ENCODE data around the gene GATA2. TPM values are rescaled to one million over a fixed set of nuclear protein-coding genes. Genes with fewer than 3 reads are reported as not detected.

Gene GATA2
- 1.9 TPM for polyA plus RNA-seq
- long read RNA-seq, donor 1, result 0 reads
- long read RNA-seq, donor 2, result 0 reads
- long read RNA-seq, donor 3, result 0 reads
- long read RNA-seq, donor 4, result 0 reads
- long read RNA-seq, donor 5, result 0 reads
- long read RNA-seq, donor 6, result 0 reads
- long read RNA-seq, donor 7, result 0 reads
- long read RNA-seq, donor 8, result 0 reads
- long read RNA-seq, donor 9, result 0 reads
- long read RNA-seq, donor 10, result 0 reads
- long read RNA-seq, donor 11, result 0 reads

DNA sequence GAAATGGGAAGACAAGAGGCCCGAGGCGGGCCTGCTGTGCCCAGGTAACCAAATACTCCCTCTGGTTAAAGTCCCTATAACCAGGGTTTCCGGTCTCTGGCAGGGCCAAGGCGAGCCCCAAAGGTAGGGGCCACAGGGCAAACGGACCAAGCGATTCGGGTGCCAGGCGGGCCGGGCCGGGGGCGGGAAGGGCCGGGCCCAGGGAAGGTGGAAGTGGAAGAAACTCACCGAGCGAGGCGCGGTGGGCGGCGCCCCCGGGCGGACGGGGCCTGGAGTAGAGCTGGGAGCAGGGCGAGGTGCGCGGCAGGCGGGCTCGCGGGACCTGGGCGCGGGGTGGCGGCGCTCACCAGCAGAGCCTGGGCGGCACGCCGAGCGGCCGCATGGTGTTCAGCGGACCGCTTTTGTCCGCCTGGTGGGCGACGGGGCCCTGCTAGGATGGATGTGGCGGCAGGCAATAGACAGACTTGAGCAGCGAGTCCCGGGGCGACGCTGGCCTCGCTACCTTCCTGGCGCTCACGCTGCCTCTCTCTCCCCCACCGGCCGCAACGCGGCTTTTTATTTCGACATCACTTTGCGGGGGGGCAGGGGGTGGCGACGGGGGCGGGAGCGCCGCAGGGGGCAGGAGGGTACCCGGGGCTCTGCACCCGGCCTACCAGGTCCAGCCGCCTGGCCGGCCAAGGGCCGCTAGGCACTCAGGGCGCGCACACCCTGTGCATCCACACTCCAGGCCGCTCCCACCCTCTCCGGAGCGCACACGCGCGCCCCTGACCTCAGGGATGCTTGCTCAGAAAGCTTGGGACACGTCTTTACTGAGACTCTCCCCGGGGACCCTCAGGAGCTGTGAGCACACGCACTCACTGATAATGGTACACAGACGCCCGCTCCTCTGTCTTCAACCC lies at the start of gene GATA2:
Gene GATA2, minus strand, starts transcription at position 531 of the 899 bp plus-strand sequence. CDS start 6,170 bp downstream, outside the sequence.
- Histone ChIP-seq H3K27ac (ENCODE audit: low read length) (no peak within 1 kb of the TSS), H3K4me1 (ENCODE audit: control insufficient read depth, insufficient read depth, low read length) (peaks cover 24% of the 10 kb centered on the region), H3K36me3 (ENCODE audit: control insufficient read depth, insufficient read depth, low read length) (no peaks in the 10 kb centered on the region), H3K27me3 (ENCODE audit: control insufficient read depth, insufficient read depth, low read length) (peaks cover 98% of the 10 kb centered on the region), H3K9me3 (ENCODE audit: control insufficient read depth, low read depth, low read length) (peaks cover 18% of the 10 kb centered on the region), H3K4me3 (ENCODE audit: low read length) (no peak within 1 kb of the TSS)
- WGBS (ENCODE audit: insufficient coverage, low lambda C conversion rate), result no CpG with 5 or more reads among the region's 78 CpGs
- DNase-seq, result peak in 1 of 2 donors; percentile 50

DNA sequence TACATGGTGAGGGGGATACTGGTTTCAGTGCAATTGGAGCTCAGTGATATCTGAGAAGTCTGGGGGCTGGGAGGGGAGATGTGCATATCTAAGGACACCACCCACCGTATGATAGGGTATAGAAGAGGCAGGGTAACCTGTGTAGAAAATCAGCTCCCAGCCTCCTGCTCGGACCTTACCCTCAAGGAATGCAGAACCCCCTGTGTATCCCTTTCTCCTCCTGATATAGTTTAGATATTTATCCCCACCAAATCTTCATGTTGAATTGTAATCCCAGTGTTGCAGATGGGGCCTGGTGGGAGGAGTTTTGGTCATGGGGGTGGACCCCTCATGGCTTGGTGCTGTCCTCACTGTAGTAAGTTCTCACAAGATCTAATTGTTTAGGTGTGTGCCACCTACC lies 48.2 kb upstream of the GATA2 start:
- no peaks in the 10 kb centered on the region for H3K4me1 ChIP-seq (ENCODE audit: control insufficient read depth, insufficient read depth, low read length)
- H3K4me3 ChIP-seq (ENCODE audit: low read length), result no peak overlapping the region
- DNase-seq, result no peak
- no peak overlapping the region for H3K27ac ChIP-seq (ENCODE audit: low read length)
- H3K9me3 ChIP-seq (ENCODE audit: control insufficient read depth, low read depth, low read length), result no peaks in the 10 kb centered on the region
- no peaks in the 10 kb centered on the region for H3K27me3 ChIP-seq (ENCODE audit: control insufficient read depth, insufficient read depth, low read length)
- WGBS (ENCODE audit: insufficient coverage, low lambda C conversion rate), result no CpG with 5 or more reads among the region's 2 CpGs
- no peaks in the 10 kb centered on the region for H3K36me3 ChIP-seq (ENCODE audit: control insufficient read depth, insufficient read depth, low read length)

DNA sequence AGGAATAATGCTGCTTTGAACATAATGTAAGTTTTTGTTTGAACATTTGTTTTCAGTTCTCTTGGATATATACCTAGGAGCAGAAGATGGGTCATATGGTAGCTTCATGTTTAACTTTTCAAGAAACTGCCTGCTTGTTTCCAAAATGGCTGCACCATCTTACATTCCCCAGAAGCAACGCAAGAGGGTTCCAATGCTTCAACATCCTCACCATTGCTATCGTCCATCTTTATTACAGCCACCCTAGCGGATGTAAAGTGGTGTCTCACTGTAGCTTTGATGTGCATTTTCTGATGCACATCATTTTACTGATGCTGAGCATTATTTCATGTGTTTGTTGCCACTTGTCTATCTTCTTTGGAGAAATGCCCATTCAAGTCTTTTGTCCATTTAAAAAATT lies 46.4 kb upstream of the GATA2 start:
- peaks cover 9% of the 10 kb centered on the region for H3K27me3 ChIP-seq (ENCODE audit: control insufficient read depth, insufficient read depth, low read length)
- no peak overlapping the region for H3K27ac ChIP-seq (ENCODE audit: low read length)
- no peaks in the 10 kb centered on the region for H3K4me1 ChIP-seq (ENCODE audit: control insufficient read depth, insufficient read depth, low read length)
- no peaks in the 10 kb centered on the region for H3K9me3 ChIP-seq (ENCODE audit: control insufficient read depth, low read depth, low read length)
- no peak for DNase-seq
- no peak overlapping the region for H3K4me3 ChIP-seq (ENCODE audit: low read length)
- H3K36me3 ChIP-seq (ENCODE audit: control insufficient read depth, insufficient read depth, low read length), result no peaks in the 10 kb centered on the region
- no CpG with 5 or more reads among the region's 3 CpGs for WGBS (ENCODE audit: insufficient coverage, low lambda C conversion rate)

DNA sequence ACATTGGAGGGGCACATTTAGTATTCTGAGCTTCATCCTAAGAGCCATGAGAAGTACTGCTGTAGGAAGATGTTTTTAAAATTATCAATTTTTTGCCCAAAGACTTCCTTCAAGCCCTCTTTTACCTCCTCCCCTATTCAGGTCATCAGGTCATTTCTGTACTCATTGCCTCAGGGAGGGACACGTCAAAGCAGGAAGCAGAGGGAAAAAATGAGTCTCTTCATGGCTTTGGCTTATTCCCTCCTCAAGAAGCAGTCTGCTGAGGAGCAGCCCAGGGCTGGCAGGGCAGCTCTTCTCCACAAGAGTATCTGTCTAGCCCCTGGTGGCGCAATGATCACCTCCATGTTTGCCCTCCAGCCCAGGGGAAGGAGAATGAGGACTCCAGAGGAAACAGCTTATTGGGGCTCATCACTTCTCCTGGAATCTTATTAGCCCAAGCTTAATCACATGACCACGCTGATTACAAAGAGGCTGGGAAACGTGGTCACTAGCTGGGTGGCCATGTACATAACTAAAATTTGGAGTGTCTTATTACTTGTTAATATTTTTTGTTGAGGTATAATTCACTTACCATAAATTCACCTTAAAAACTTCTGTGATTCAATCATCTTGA lies 44.2 kb upstream of the GATA2 start:
- peaks cover 19% of the 10 kb centered on the region for H3K27me3 ChIP-seq (ENCODE audit: control insufficient read depth, insufficient read depth, low read length)
- no CpG with 5 or more reads among the region's 4 CpGs for WGBS (ENCODE audit: insufficient coverage, low lambda C conversion rate)

DNA sequence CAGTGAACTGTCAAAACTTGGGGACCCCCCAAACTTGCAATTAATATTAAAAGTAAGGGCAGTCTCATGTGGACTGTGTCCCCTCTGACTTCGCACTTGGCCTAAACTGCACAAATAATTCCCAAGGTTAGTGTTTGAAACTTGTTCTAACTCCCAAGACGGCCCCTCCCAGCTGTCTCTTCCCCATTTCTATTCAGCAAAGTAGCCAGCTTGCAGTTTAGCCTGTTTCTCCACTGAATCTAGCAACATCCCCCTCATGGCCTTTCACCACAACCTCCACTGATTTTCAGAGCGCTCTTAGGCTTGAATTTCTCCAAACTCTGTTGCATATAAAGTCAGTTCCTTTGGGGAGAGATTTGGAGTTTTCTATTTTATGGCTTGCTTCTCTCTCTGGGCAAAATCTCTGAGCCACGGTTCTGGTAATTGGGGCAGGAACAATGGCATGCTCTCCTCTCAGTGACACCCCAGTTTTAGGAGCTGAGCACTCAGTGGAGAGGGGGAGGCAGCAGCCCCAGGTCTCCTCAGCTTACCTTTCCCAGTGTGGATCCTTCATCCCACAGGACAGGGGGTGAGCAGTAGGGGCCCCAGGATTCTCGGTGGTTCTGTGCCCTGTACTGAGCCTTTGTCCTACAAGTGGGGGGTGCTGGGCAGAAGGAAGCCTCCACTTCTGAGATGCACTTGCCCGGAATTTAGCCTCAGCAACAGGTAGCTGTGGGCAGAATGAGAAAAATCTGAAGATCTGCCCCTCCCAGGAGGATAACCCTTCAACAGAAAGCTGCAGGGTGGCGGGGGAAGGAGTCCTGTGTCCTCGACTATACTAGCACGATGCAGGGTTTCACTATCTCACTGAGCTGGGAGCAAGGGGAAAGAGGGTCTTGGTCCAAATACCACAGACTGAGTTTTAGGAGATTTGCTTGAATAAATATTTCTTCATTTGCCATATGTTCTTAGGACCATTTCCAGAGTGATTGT lies 39.3 kb upstream of the GATA2 start:
- no peak for DNase-seq
- H3K36me3 ChIP-seq (ENCODE audit: control insufficient read depth, insufficient read depth, low read length), result no peaks in the 10 kb centered on the region
- no peaks in the 10 kb centered on the region for H3K4me1 ChIP-seq (ENCODE audit: control insufficient read depth, insufficient read depth, low read length)
- WGBS (ENCODE audit: insufficient coverage, low lambda C conversion rate), result 0% methylated on average over 1 of the region's 9 CpGs
- no peaks in the 10 kb centered on the region for H3K9me3 ChIP-seq (ENCODE audit: control insufficient read depth, low read depth, low read length)
- H3K4me3 ChIP-seq (ENCODE audit: low read length), result no peak overlapping the region
- H3K27ac ChIP-seq (ENCODE audit: low read length), result no peak overlapping the region
- H3K27me3 ChIP-seq (ENCODE audit: control insufficient read depth, insufficient read depth, low read length), result peaks cover 21% of the 10 kb centered on the region

More for the DNA sequence above, 44.2 kb upstream of the GATA2 start:
- DNase-seq, result no peak
- Histone ChIP-seq H3K4me3 (ENCODE audit: low read length) (no peak overlapping the region), H3K9me3 (ENCODE audit: control insufficient read depth, low read depth, low read length) (no peaks in the 10 kb centered on the region), H3K4me1 (ENCODE audit: control insufficient read depth, insufficient read depth, low read length) (no peaks in the 10 kb centered on the region), H3K36me3 (ENCODE audit: control insufficient read depth, insufficient read depth, low read length) (no peaks in the 10 kb centered on the region), H3K27ac (ENCODE audit: low read length) (no peak overlapping the region)

DNA sequence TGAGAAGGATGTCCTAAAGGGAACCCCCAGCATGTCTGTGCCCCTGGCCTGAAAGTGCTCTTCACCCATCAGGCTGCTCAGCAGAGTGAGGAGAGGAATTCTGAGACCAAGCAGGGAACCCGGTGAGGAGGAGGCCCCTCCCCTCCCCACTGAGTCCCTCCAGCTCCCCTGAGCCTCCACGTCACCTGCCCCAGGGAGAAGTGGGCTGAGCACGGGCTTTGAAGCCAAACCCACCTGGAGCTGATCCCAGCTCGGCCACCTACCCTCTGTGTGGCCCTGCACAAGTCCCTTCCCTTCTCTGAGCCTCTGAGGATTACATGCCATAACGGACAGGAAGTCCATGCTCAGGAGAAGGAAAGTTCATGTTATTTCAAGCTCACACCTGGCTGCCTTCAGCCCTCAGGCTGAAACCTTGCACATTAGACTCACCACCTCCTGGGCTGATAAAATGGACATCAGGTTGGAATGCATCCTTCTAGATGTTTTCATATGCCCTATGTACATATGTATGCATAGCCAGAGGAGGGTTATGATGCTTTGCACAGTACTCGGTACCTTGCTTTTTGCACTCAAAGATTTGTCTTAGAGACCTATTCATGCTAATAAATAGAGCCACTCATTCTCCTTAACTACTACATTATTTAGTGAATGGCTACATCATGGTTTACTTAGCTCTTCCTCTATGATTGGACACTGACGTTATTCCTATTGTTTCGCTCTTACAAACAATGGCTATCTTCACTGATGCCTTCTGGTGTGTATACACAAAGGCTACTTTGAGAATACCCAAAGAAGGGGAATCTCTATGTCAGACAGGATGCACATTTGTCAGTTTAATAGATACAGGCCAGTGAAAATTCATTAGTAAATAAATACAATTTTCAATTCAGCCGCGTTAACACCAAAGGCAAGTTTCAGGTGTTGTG lies 31.6 kb upstream of the GATA2 start:
- Histone ChIP-seq H3K27ac (ENCODE audit: low read length) (no peak overlapping the region), H3K9me3 (ENCODE audit: control insufficient read depth, low read depth, low read length) (no peaks in the 10 kb centered on the region), H3K27me3 (ENCODE audit: control insufficient read depth, insufficient read depth, low read length) (peaks cover 51% of the 10 kb centered on the region), H3K36me3 (ENCODE audit: control insufficient read depth, insufficient read depth, low read length) (no peaks in the 10 kb centered on the region), H3K4me3 (ENCODE audit: low read length) (no peak overlapping the region), H3K4me1 (ENCODE audit: control insufficient read depth, insufficient read depth, low read length) (no peaks in the 10 kb centered on the region)
- DNase-seq, result no peak
- WGBS (ENCODE audit: insufficient coverage, low lambda C conversion rate), result 100% methylated on average over 2 of the region's 10 CpGs

DNA sequence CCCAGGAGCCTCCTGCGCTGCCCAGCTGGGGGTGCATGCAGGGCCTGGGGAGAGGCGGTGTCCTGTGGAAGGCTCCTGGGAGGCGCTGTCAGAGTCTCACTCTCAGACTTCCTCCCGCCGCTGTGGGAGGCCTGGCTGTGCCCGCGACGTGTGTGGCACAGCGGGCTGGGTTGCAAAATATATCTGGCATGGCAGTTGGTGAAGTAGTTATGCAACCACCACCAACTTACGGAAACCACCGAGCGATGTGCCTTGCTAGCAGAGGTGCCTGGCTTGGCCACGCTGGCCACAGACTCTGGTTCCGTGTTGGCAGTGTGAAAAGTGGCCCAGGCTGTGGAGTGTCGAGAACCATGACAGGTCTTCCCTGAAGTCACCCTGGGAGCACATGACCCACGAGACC lies 30.6 kb upstream of the GATA2 start:
- 93% methylated on average over 3 of the region's 16 CpGs for WGBS (ENCODE audit: insufficient coverage, low lambda C conversion rate)

GRCh38 chr3:128521715-128522114 lies 28.7 kb upstream of the GATA2 start:
- no peak overlapping the region for H3K27ac ChIP-seq (ENCODE audit: low read length)
- H3K9me3 ChIP-seq (ENCODE audit: control insufficient read depth, low read depth, low read length), result no peaks in the 10 kb centered on the region
- H3K36me3 ChIP-seq (ENCODE audit: control insufficient read depth, insufficient read depth, low read length), result no peaks in the 10 kb centered on the region
- peaks cover 55% of the 10 kb centered on the region for H3K27me3 ChIP-seq (ENCODE audit: control insufficient read depth, insufficient read depth, low read length)
- H3K4me3 ChIP-seq (ENCODE audit: low read length), result no peak overlapping the region
- WGBS (ENCODE audit: insufficient coverage, low lambda C conversion rate), result no CpG with 5 or more reads among the region's 1 CpG
- no peak for DNase-seq
- no peaks in the 10 kb centered on the region for H3K4me1 ChIP-seq (ENCODE audit: control insufficient read depth, insufficient read depth, low read length)

More for the DNA sequence above, 30.6 kb upstream of the GATA2 start:
- no peaks in the 10 kb centered on the region for H3K4me1 ChIP-seq (ENCODE audit: control insufficient read depth, insufficient read depth, low read length)
- H3K27me3 ChIP-seq (ENCODE audit: control insufficient read depth, insufficient read depth, low read length), result peaks cover 53% of the 10 kb centered on the region
- no peak overlapping the region for H3K4me3 ChIP-seq (ENCODE audit: low read length)
- H3K36me3 ChIP-seq (ENCODE audit: control insufficient read depth, insufficient read depth, low read length), result no peaks in the 10 kb centered on the region
- no peak for DNase-seq
- no peak overlapping the region for H3K27ac ChIP-seq (ENCODE audit: low read length)
- no peaks in the 10 kb centered on the region for H3K9me3 ChIP-seq (ENCODE audit: control insufficient read depth, low read depth, low read length)

All from large intestine (tissue), 12 donors.